Measurements from ENCODE around the gene CABP4. TPM values are rescaled to one million over a fixed set of nuclear protein-coding genes. Genes with fewer than 3 reads are reported as not detected.

CABP4 gene
- total RNA-seq, 2 donors from 2014 or later = 5.3 to 5.7 TPM

DNA sequence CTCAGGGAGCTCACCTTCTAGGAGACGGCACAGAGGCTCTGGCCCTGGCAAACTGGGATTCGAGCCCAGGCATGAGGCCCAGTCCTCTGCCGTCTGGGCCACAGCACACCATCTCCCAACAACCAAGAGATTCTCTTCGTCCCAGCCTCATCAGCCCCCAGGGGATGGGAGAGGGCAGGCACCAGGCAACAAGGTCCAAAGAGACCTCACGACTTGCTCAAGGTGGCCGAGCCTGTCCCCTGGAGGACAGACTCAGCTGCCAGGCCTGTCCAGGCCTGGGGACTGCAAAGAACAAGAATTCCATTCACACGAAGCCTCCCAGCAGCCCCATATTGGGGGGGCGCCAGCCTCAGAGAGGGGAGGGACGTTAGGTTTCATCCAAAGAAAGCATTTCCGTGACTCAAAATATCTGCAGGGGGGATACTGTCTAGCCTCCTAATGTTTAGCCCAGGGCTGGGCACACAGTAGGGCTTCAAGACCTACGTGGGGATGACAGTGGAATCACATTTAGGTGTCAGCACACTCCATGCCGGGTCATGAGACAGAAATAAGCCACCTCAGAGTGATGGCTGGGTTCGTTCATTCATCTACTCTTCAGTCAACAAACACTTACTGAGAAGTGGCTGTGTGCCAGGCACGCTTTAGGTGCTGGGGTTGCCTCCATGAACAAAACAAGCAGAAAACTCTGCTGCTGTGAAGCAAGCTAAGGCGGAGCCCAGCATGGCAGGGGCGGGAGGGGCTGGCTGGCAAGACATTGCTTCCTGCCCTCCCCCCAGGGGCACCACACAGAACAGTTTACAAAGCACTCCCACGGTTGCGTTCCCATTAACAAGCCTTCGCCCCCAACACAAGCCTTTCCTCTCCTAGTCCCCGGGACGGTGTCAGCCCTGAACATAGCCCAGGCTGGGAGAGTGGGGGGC lies 38.5 kb upstream of the CABP4 start:
- no peak for TF ChIP-seq CTCF (IDR thresholded peaks at IDR 0.05)
- H3K27me3 ChIP-seq (replicated peaks; ENCODE audit: insufficient read depth) = no peaks in the 10 kb centered on the region
- ATAC-seq (ENCODE audit: insufficient number of reproducible peaks, low FRiP score, low read depth) = no peak
- peak; percentile 41 for DNase-seq (ENCODE audit: low spot score)
- no peak overlapping the region for H3K4me3 ChIP-seq
- H3K36me3 ChIP-seq = no peaks in the 10 kb centered on the region
- peaks cover 23 to 55% of the 10 kb centered on the region in 2 donors for H3K4me1 ChIP-seq (ENCODE audit: control insufficient read depth in 1 of 2, low read depth in 2 of 2)
- no peaks in the 10 kb centered on the region for H3K9me3 ChIP-seq
- peak overlapping the region; percentile 66 to 90 for H3K27ac ChIP-seq

DNA sequence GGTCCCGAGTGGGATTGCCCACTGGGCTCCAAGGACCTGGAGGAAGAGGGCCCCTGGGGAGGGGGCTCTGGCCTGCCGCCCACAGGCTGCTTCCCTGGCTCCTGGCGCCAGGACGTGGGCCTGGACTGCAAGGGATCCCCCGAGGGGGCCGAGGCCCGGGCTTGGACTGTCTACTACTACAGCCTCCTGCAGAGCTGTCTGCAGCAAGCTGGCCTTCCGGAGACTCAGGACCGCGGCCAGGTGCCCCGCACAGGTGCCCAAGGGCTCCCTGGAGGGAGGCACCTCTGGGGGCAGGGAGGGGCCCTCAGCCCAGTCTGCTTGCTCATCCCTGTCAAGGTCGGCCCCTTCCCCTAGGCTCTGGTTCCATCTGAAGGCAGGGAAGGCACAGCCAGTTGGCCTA lies 37.7 kb upstream of the CABP4 start:
- ATAC-seq (ENCODE audit: insufficient number of reproducible peaks, low FRiP score, low read depth) (no peak), DNase-seq (ENCODE audit: low spot score) (no peak)
- Histone ChIP-seq H3K9me3 (no peaks in the 10 kb centered on the region), H3K36me3 (no peaks in the 10 kb centered on the region), H3K4me3 (no peak overlapping the region), H3K4me1 (ENCODE audit: control insufficient read depth in 1 of 2, low read depth in 2 of 2) (peaks cover 23 to 55% of the 10 kb centered on the region in 2 donors), H3K27me3 (replicated peaks; ENCODE audit: insufficient read depth) (no peaks in the 10 kb centered on the region), H3K27ac (peak overlapping the region; percentile 66 to 90)
- no peak for TF ChIP-seq CTCF (IDR thresholded peaks at IDR 0.05)

GRCh38 chr11:67418476-67419281 lies 36.5 kb upstream of the CABP4 start:
- no peaks in the 10 kb centered on the region for H3K9me3 ChIP-seq
- no peak for TF ChIP-seq CTCF (IDR thresholded peaks at IDR 0.05)
- peak overlapping the region; percentile 66 to 90 for H3K27ac ChIP-seq
- peak overlapping the region; percentile 6 for H3K4me3 ChIP-seq
- DNase-seq (ENCODE audit: low spot score) = no peak
- no peaks in the 10 kb centered on the region for H3K36me3 ChIP-seq
- ATAC-seq (ENCODE audit: insufficient number of reproducible peaks, low FRiP score, low read depth) = no peak
- peaks cover 23 to 55% of the 10 kb centered on the region in 2 donors for H3K4me1 ChIP-seq (ENCODE audit: control insufficient read depth in 1 of 2, low read depth in 2 of 2)
- H3K27me3 ChIP-seq (replicated peaks; ENCODE audit: insufficient read depth) = no peaks in the 10 kb centered on the region

DNA sequence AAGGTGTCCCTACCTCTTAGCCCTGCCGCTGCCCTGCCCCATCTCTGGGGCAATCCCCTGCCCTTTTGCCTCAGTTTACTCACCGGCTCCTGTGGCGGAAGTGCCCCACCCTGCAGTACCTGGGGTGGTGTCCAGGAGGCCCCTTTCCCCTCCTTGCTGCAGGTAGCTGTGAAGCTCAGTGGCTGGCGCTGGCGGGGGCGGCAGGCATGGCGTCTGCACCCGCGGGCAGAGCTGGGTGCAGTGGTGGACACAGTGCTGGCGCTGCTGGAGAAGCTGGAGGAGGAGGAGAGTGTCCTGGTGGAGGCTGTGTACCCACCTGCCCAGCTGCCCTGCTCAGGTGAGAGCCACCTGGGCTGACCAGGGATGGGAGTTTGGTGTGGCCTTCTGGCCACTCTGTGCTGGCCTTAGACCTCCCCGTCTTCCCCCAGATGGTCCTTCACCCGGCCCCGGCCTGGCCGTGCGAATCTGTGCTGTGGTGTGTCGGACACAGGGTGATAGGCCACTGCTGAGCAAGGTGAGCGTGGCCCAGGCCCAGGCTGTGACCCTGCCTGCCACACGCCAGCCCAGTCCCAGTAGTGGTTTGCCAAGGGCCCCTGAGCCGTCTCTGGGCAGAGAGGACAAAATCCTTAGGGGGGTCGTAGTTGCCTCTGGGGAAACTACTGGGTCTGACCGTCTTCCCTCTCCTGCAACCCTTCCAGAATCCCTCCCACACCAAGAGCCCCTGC lies 35.7 kb upstream of the CABP4 start:
- Histone ChIP-seq H3K36me3 (no peaks in the 10 kb centered on the region), H3K27ac (peak overlapping the region; percentile 78 to 90), H3K9me3 (no peaks in the 10 kb centered on the region), H3K27me3 (replicated peaks; ENCODE audit: insufficient read depth) (no peaks in the 10 kb centered on the region), H3K4me3 (peak overlapping the region; percentile 6), H3K4me1 (ENCODE audit: control insufficient read depth in 1 of 2, low read depth in 2 of 2) (peaks cover 23 to 55% of the 10 kb centered on the region in 2 donors)
- no peak for ATAC-seq (ENCODE audit: insufficient number of reproducible peaks, low FRiP score, low read depth)
- TF ChIP-seq CTCF (IDR thresholded peaks at IDR 0.05) = no peak
- DNase-seq (ENCODE audit: low spot score) = no peak
